SK-N-SH (cell line): Measurements from ENCODE around the gene CNOT4.

Source experiments
- POLR2AphosphoS5 ChIP-seq: IDR thresholded peaks from 2 replicates; pipeline ENCODE4 v1.6.1; 2012; ENCODE audit warnings: low read depth, low read length
- TF ChIP-seq, protein P1 (sequence below): IDR thresholded peaks from 2 replicates; pipeline ENCODE4 v1.4.0; 2012; ENCODE audit warnings: low read depth

DNA sequence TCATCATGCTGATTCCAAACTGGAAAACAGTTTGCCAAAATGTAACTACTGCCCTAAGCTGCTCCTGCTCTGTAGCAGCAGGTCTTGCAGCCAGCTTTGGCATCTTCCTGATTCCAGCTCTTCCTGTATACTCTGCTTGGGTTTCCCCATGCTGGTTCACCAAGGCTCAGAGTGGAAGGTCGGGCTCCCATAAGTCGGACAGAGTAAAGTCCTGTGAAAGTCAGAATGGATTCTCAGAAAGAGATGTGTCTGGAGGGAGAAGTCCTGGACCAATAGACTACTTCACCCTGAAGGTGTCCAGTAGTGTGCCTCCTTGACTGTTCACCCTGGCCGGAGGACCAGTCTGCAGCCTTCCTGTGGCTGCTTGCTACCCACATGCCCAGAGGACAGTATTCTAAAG is 182.4 kb downstream of the CNOT4 start:
- TF ChIP-seq POLR2AphosphoS5: no peak
- TF ChIP-seq, protein P1, sequence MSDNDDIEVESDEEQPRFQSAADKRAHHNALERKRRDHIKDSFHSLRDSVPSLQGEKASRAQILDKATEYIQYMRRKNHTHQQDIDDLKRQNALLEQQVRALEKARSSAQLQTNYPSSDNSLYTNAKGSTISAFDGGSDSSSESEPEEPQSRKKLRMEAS: no peak
